K562 (cell line): ENCODE results near the gene SGIP1. TPM values are rescaled to one million over a fixed set of nuclear protein-coding genes. Genes with fewer than 3 reads are reported as not detected.
A peak's percentile ranks its signal among the peaks of the same experiment; 100 is the strongest.

Source experiments
- CBFA2T3 ChIP-seq: fragments of 450-650 bp; IDR thresholded peaks from 2 replicates; pipeline ENCODE4 v1.6.1; 2017
- CHD2 ChIP-seq: IDR thresholded peaks from 2 replicates; pipeline ENCODE4 v1.6.1; 2011; ENCODE audit warnings: low read depth, low read length
- ELF1 ChIP-seq: fragments of 200-800 bp; sonication (Bioruptor generic); IDR thresholded peaks from 2 replicates; pipeline ENCODE4 v1.6.1; 2016; ENCODE audit warnings: missing genetic modification characterization, missing compliant biosample characterization
- EP300 ChIP-seq: IDR thresholded peaks from 2 replicates; pipeline ENCODE4 v1.6.1; 2012; ENCODE audit warnings: low read length, improper control_type of control experiment
- FOS ChIP-seq: IDR thresholded peaks from 3 replicates; pipeline ENCODE4 v1.6.1; 2011; ENCODE audit not compliant: insufficient read length; ENCODE audit errors: extremely low read depth
- IFI16 ChIP-seq: fragments of 250-450 bp; sonication (Bioruptor Pico); IDR thresholded peaks from 2 replicates; pipeline ENCODE4 v2.1.2; 2022; ENCODE audit warnings: mild to moderate bottlenecking, inconsistent platforms
- MCM2 ChIP-seq: fragments of 450-650 bp; IDR thresholded peaks from 2 replicates; pipeline ENCODE4 v1.6.1; 2017; ENCODE audit warnings: low read depth, mild to moderate bottlenecking
- MTA2 ChIP-seq: fragments of 450-650 bp; IDR thresholded peaks from 2 replicates; pipeline ENCODE4 v1.6.1; 2016; ENCODE audit warnings: low read depth
- MTF1 ChIP-seq: fragments of 250-450 bp; sonication (Bioruptor Pico); IDR thresholded peaks from 2 replicates; pipeline ENCODE4 v1.9.0; 2021; ENCODE audit warnings: moderate library complexity, mild to moderate bottlenecking, inconsistent platforms, borderline replicate concordance
- POU5F1 ChIP-seq: fragments of 150-350 bp; IDR thresholded peaks from 2 replicates; pipeline ENCODE4 v1.6.1; 2014; ENCODE audit warnings: borderline replicate concordance, low read length, low read depth, mild to moderate bottlenecking; ENCODE audit not compliant: partially characterized antibody
- RAD21 ChIP-seq, 2 experiments: fragments of 250-450 bp in 1 of 2; fragments of 450-650 bp in 1 of 2; sonication (Bioruptor Pico) in 1 of 2; formaldehyde crosslinking in 1 of 2; IDR thresholded peaks in 1 of 2; conservative IDR thresholded peaks in 1 of 2; 2 replicates each; pipeline versions ENCODE4 v1.4.0 to v1.8.0; 2020 to 2022; ENCODE audit warnings: mild to moderate bottlenecking in 2 of 2, moderate library complexity in 1 of 2
- RNF2 ChIP-seq: sonication (generic); IDR thresholded peaks from 2 replicates; pipeline ENCODE4 v1.6.1; 2016
- TAL1 ChIP-seq: fragments of 450-650 bp; IDR thresholded peaks from 2 replicates; pipeline ENCODE4 v1.6.1; 2016; ENCODE audit warnings: mild to moderate bottlenecking
- TARDBP ChIP-seq: fragments of 450-650 bp; IDR thresholded peaks from 2 replicates; pipeline ENCODE4 v1.6.1; 2016
- TEAD4 ChIP-seq, 2 experiments: sonication (generic) in 1 of 2; formaldehyde crosslinking in 1 of 2; IDR thresholded peaks; 2 replicates each; pipeline versions ENCODE4 v1.6.1 to v1.8.0; 2012 to 2022; ENCODE audit warnings: borderline replicate concordance in 1 of 2, inconsistent platforms in 1 of 2, low read length in 1 of 2, mild to moderate bottlenecking in 1 of 2, missing genetic modification reagents in 1 of 2
- TFAM ChIP-seq: fragments of 250-450 bp; sonication (Bioruptor Pico); conservative IDR thresholded peaks from 2 replicates; pipeline ENCODE4 v1.5.0; 2021; ENCODE audit warnings: mild to moderate bottlenecking, moderate library complexity
- TRIM28 ChIP-seq: fragments of 450-650 bp; IDR thresholded peaks from 2 replicates; pipeline ENCODE4 v1.6.1; 2017
- ZKSCAN8 ChIP-seq: fragments of 200-800 bp; sonication (Bioruptor generic); IDR thresholded peaks from 2 replicates; pipeline ENCODE4 v1.6.1; 2016; ENCODE audit warnings: missing genetic modification characterization, missing compliant biosample characterization
- ZNF133 ChIP-seq: fragments of 250-450 bp; sonication (Bioruptor Pico); IDR thresholded peaks from 2 replicates; pipeline ENCODE4 v1.4.0; 2020; ENCODE audit warnings: mild to moderate bottlenecking
- ZNF696 ChIP-seq: fragments of 250-450 bp; sonication (Bioruptor Pico); conservative IDR thresholded peaks from 2 replicates; pipeline ENCODE4 v1.4.0; 2020; ENCODE audit warnings: mild to moderate bottlenecking, moderate library complexity
- ZNF780A ChIP-seq: fragments of 250-450 bp; sonication (Bioruptor Pico); IDR thresholded peaks from 2 replicates; pipeline ENCODE4 v1.5.0; 2021; ENCODE audit warnings: mild to moderate bottlenecking
- polyA plus RNA-seq, 8 experiments: library from polyadenylated mRNA; depleted of rRNA in 4 of 8; stranded (reverse) in 5 of 8; unstranded in 3 of 8; fragments of >200 nt; fragmentation: Nextera tagmentation in 2 of 8; fragmentation: Illumina TruSeq in 1 of 8; extraction: Ambion mirVana in 2 of 8; extraction: Trizol in 1 of 8; gene quantifications; 2 replicates each; pipeline versions ENCODE4 v1.2.1 to v1.2.3, GENCODE V29; 2011 to 2014; ENCODE audit warnings: inconsistent platforms in 1 of 8, missing spikeins in 1 of 8
- total RNA-seq, 7 experiments: library from RNA; depleted of rRNA in 6 of 7; stranded (reverse); fragments of >200 nt in 6 of 7; fragmentation: Illumina TruSeq in 2 of 7; extraction: Trizol in 2 of 7; gene quantifications; 2 replicates each; pipeline versions ENCODE4 v1.2.1 to v1.2.3, GENCODE V29; 2011 to 2021; ENCODE audit warnings: low replicate concordance in 1 of 7
- TF ChIP-seq, protein P1 (sequence below): fragments of 250-450 bp; sonication (Bioruptor Pico); IDR thresholded peaks from 2 replicates; pipeline ENCODE4 v1.8.0; 2022; ENCODE audit warnings: inconsistent platforms
- TF ChIP-seq, protein P2 (sequence below): sonication (generic); formaldehyde crosslinking; IDR thresholded peaks from 2 replicates; pipeline ENCODE4 v1.8.0; 2022; ENCODE audit warnings: mild to moderate bottlenecking, missing genetic modification reagents
- TF ChIP-seq, protein P3 (sequence below): IDR thresholded peaks from 3 replicates; pipeline ENCODE4 v1.6.1; 2011; ENCODE audit warnings: borderline replicate concordance, mild to moderate bottlenecking; ENCODE audit not compliant: insufficient read length, insufficient read depth
- TF ChIP-seq, protein P4 (sequence below): fragments of 250-450 bp; sonication (Bioruptor Pico); IDR thresholded peaks from 2 replicates; pipeline ENCODE4 v1.5.0; 2021

The SGIP1 gene
- total and polyA plus RNA-seq, 9 of the 15 experiments (the other 6 are each of a cell fraction or from before 2014, with no cell fraction given), result 0.07 to 0.35 TPM; not detected in 7

DNA sequence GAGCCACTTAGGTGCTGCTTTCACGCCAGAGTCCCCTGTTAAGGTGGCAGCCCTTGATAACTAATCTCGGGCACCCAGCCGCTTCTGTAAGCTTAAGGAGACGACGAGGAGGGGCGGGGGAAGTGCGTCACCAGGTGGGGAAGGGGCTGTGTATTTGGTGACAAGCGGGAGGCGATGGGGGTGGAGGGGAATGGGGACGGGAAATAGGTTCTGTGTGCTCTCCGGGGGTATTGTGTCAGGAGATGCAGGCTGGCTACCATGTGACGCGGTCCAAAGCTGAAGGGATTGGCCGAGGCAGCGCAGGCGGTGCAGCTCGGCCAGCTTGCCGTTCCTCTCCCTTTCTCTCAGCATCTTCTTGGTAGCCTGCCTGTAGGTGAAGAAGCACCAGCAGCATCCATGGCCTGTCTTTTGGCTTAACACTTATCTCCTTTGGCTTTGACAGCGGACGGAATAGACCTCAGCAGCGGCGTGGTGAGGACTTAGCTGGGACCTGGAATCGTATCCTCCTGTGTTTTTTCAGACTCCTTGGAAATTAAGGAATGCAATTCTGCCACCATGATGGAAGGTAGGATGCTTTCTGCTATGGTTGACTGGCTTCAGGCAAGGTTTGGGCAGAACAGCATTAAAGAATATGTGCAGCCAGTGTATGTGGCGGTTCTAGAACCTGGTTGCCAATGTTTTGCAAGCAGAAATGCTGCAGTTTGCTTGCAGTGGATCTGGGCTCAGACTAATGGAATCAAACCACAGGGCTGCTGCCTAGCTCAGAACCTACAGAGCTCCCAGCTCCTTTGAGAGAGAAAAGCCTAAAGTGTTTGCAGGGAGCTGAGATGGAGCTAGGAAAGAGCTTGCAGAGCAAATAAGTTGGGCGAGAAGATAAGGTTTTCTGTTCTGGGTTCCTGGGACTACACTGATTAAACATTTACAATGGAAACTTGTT is at the start of gene SGIP1 (continued):
- TF ChIP-seq, protein P1, sequence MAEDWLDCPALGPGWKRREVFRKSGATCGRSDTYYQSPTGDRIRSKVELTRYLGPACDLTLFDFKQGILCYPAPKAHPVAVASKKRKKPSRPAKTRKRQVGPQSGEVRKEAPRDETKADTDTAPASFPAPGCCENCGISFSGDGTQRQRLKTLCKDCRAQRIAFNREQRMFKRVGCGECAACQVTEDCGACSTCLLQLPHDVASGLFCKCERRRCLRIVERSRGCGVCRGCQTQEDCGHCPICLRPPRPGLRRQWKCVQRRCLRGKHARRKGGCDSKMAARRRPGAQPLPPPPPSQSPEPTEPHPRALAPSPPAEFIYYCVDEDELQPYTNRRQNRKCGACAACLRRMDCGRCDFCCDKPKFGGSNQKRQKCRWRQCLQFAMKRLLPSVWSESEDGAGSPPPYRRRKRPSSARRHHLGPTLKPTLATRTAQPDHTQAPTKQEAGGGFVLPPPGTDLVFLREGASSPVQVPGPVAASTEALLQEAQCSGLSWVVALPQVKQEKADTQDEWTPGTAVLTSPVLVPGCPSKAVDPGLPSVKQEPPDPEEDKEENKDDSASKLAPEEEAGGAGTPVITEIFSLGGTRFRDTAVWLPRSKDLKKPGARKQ (CRISPR knock-in tag), result no peak
- no peak for TF ChIP-seq RAD21 (CRISPR knock-in tag; conservative IDR thresholded peaks at IDR 0.05 in 1 of 2, IDR thresholded peaks at IDR 0.05 in 1 of 2)
- no peak for TF ChIP-seq FOS
- no peak for TF ChIP-seq POU5F1
- no peak for TF ChIP-seq TRIM28
- peak; percentile 80 for TF ChIP-seq MTA2
- no peak for TF ChIP-seq MTF1 (CRISPR knock-in tag)
- TF ChIP-seq CBFA2T3, result peak; percentile 88
- TF ChIP-seq ZNF133, result no peak
- peak; percentile 93 for TF ChIP-seq TAL1
- no peak for TF ChIP-seq ZKSCAN8 (CRISPR knock-in tag)
- no peak for TF ChIP-seq RNF2
- no peak for TF ChIP-seq ZNF696 (CRISPR knock-in tag)
- TF ChIP-seq TARDBP, result no peak
- TF ChIP-seq, protein P2, sequence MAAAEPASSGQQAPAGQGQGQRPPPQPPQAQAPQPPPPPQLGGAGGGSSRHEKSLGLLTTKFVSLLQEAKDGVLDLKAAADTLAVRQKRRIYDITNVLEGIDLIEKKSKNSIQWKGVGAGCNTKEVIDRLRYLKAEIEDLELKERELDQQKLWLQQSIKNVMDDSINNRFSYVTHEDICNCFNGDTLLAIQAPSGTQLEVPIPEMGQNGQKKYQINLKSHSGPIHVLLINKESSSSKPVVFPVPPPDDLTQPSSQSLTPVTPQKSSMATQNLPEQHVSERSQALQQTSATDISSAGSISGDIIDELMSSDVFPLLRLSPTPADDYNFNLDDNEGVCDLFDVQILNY (CRISPR knock-in tag), result no peak
- no peak for TF ChIP-seq ZNF780A (CRISPR knock-in tag)
- TF ChIP-seq EP300, result peak; percentile 36; the same call in 1 of the 2 replicates
- TF ChIP-seq TEAD4 (IDR thresholded peaks at IDR 0.05; ENCODE audit: low read length), result peak; percentile 85
- no peak for TF ChIP-seq TEAD4 (CRISPR knock-in tag; IDR thresholded peaks at IDR 0.05; ENCODE audit: borderline replicate concordance)
- TF ChIP-seq, protein P3, sequence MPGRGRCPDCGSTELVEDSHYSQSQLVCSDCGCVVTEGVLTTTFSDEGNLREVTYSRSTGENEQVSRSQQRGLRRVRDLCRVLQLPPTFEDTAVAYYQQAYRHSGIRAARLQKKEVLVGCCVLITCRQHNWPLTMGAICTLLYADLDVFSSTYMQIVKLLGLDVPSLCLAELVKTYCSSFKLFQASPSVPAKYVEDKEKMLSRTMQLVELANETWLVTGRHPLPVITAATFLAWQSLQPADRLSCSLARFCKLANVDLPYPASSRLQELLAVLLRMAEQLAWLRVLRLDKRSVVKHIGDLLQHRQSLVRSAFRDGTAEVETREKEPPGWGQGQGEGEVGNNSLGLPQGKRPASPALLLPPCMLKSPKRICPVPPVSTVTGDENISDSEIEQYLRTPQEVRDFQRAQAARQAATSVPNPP, result no peak
- no peak for TF ChIP-seq MCM2
- no peak for TF ChIP-seq ELF1 (tag)
- no peak for TF ChIP-seq IFI16
- TF ChIP-seq, protein P4, sequence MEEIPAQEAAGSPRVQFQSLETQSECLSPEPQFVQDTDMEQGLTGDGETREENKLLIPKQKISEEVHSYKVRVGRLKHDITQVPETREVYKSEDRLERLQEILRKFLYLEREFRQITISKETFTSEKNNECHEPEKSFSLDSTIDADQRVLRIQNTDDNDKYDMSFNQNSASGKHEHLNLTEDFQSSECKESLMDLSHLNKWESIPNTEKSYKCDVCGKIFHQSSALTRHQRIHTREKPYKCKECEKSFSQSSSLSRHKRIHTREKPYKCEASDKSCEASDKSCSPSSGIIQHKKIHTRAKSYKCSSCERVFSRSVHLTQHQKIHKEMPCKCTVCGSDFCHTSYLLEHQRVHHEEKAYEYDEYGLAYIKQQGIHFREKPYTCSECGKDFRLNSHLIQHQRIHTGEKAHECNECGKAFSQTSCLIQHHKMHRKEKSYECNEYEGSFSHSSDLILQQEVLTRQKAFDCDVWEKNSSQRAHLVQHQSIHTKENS, result no peak
- TF ChIP-seq CHD2, result no peak
- no peak for TF ChIP-seq TFAM (CRISPR knock-in tag)
